ENCODE data around the gene UBE2O.

Gene UBE2O

DNA sequence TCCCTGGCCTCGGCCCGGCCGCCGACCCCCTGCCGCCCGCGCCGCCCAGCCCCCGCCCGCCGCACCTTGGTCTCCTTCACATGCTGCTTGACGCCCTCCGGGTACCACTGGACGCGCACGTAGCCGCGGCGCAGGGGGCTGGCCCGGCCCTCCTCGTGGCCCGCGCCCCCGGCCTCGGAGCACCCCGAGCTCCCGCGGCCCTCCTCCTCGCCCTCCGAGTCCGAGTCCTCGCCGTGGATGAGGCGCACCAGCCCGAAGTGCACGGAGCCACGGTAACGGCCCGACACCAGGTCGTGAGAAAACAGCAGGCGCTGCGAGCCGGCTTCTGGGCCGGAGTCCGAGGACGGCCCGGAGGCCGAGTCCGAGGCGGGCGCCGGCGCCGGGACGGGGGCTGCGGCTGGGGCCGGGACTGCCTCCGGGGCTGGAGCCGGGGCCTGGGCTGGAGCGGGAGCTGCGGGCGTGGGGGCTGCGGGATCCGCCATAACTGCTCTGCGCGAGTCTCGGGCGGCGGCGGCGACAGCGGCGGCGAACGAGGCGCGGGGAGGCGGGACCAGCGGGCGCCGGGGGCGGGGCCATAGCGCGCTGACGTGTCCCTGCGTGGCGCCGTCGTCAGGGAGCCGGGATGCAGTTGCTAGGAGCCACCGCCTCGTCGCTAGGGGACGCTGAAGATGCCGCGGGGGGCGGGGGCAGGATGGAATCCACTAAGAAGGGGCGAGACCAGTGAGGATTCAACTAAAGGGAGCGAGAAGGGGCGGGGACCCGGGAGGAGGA lies at the start of gene UBE2O:
Gene UBE2O, minus strand, starts transcription at position 493 of the 771 bp plus-strand sequence. Its CDS starts 11 bp downstream, at position 482.
- peak; percentile 83 for DNase-seq (ENCODE audit: low spot score)

DNA sequence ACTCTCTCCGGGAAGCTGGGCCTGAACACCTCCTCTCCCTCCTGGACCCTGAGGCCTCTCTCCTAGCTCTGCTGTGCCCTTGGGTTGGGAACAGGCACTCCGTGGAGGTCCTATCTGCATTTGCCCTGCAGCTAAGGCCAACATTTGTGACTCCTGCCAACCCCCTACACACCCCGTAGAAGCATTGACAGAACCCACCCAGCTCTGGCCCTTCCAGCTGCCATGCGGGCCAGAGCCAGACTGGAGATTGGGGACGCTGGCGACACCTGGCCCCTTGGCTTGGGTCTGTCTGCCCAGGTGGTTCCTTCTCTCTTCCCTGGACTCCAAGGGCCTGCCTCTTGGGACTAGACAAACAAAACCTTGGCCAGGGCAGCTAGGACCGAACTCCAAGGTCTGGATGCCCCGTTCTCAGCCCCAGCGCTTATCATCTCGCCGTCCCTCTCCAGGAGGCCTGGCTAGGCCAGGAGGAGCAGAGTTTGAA lies 48.9 kb upstream of the UBE2O start:
- no peak for DNase-seq (ENCODE audit: low spot score)

GRCh38 chr17:76501018-76501826 lies 48.3 kb upstream of the UBE2O start, which contains the start of gene RHBDF2:
Gene RHBDF2, minus strand, starts transcription at chr17:76501423. Its CDS starts 19,899 bp downstream, at chr17:76481524.
- DNase-seq (ENCODE audit: low spot score): peak; percentile 50

DNA sequence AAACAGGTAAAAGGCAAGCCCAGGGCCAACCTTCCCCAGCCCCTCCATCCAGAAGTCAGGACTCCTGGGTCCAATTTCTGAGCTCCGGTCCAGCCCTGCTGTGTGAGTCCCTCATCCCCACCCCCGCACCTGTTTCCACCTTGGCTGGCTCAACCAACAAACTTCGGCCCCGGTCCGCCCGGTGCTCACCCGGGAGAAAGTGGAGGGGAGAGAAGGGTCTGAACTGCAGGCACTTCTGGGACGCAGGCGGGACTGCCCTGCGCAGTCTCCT lies 47.7 kb upstream of the UBE2O start:
- DNase-seq (ENCODE audit: low spot score): no peak

GRCh38 chr17:76500074-76500746 lies 47.3 kb upstream of the UBE2O start:
- DNase-seq (ENCODE audit: low spot score): no peak

GRCh38 chr17:76499267-76499667 lies 46.3 kb upstream of the UBE2O start:
- DNase-seq (ENCODE audit: low spot score): no peak

DNA sequence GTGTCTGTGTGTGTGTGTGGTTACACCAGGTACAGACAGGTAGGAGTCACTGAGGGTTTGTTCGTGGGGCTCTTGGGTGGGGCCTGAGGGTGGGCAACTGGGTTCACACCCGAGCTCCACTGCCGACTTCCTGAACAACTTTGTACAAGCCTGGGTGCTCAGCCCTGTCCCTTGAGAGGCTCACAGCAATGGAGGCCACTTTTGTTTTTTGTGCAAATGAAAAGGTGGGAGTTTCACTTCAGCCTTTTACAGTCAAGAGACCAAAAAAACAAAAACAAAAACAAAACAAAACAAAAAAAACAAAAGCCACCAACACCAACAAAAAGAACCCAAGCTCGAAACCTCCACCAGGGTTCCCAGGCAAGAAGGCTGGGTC lies 45.9 kb upstream of the UBE2O start:
- DNase-seq (ENCODE audit: low spot score): no peak

DNA sequence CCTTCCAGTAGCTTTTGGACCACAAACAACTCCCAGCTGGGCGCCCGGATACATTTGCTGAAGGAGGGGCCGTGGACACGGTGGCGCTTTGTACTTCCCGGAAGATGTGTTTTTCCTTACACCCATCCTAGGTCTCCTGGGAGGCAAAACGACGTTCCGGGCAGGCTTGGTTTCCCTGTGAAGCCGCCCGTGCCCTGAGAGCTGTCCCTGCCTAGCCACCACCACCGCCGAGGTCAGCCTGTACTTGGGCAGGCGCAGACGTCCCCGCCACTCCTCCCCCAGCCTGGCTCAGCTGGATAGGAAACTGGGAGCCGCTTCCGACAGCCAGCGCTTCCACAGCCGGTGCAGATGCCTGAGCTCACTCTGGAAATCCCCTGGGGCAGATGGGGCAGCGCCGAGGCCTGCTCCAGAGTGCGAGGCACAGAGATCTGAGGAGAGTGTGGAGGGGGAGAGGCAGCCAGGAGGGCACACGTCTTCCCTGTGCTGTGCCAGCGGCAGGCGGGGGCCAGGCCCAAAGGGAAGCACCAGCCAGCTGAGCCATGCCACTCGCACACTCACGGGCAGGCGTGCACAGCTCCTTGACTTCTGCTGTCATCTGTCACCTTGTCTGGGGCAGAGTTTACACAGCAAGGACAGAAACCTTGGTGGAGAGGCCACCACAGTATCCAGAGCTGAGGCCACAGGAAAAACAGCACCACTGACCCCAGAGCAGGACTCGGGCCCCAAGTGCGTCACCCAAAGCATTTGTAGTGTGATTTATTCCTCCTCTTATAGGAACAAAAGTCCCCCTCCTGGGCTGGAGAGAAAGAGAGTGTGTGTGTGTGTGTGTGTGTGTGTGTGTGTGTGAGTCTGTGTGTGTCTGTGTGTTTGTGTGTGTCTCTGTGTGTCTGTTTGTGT lies 45.3 kb upstream of the UBE2O start:
- no peak for DNase-seq (ENCODE audit: low spot score)

DNA sequence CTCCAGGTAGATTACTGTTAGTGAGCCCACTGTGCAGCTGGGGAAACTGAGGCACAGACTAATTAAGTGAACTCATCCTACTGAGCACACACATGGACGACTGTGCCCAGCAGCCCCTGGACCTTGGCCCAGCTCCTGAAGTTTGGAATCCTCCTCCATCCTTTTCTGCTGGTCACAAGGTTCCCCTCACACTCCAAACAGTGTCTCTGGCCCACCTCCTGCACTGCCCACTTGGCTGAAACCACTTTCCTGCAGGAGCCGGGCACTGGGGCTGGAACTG lies 44.7 kb upstream of the UBE2O start:
- no peak for DNase-seq (ENCODE audit: low spot score)

GRCh38 chr17:76496464-76496863 lies 43.5 kb upstream of the UBE2O start:
- DNase-seq (ENCODE audit: low spot score): no peak

- DNase-seq (ENCODE audit: low spot score): no peak
Measured at GRCh38 chr17:76495663-76496400, 42.9 kb upstream of the UBE2O start.

DNA sequence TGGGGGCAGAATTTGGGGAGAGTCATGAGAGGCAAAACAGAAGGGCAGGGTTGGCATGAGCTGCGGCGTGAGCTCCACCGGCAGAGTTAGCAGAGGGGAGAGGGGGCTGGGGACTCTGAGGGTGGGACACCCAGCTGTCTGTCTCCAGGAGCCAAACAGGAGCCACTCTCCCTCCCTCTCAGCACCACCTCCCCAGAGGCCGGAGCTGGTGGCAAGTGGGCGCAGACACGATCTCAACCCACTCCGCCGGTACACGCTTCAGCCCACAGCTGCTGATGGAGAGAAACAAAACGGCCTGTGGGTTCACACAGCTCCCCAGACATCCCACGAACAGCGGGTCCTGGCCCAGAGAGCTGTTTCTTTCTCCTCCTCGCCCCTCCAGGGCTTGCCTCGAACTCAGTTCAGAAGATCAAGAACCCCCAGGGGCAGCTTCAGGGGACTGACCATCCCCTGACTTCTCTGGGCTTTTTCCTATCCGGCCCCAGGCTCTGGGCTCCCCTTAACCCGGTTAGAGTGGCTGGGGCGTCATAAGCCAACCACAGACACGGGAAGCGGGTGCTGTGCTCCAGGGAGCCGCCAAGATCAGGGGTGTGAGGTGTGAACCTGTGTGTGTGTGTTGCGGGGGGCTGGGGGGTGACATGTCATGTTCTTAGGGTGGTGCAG lies 40.7 kb upstream of the UBE2O start:
- no peak for DNase-seq (ENCODE audit: low spot score)

DNA sequence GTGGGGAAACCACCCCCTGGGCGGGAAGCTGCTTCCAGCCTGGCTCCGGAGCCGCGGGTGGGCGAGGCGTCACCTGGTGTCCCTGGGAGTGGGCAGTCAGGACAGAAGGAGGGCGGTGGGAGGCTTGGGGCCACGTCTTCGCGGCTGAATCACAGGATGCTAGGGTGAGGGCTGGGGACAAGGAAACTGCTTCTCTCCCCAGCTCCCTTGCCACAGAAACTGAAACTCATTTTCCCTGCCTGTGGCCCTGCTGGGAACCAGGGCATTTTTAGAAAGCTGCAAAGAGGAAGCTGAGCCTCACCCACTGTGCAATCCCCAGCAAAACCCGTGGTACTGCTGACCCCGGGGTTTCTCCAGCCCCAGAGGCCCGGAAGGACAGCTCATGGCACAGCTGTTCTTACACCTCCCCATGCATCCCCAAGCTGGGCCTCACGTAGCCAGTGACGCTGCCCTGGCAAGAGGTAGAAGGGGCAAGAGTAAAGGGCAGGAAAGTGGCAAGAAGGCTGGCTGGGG lies 40.1 kb upstream of the UBE2O start:
- DNase-seq (ENCODE audit: low spot score): no peak

- DNase-seq (ENCODE audit: low spot score): no peak
Measured at GRCh38 chr17:76492123-76492988, 39.4 kb upstream of the UBE2O start.

DNA sequence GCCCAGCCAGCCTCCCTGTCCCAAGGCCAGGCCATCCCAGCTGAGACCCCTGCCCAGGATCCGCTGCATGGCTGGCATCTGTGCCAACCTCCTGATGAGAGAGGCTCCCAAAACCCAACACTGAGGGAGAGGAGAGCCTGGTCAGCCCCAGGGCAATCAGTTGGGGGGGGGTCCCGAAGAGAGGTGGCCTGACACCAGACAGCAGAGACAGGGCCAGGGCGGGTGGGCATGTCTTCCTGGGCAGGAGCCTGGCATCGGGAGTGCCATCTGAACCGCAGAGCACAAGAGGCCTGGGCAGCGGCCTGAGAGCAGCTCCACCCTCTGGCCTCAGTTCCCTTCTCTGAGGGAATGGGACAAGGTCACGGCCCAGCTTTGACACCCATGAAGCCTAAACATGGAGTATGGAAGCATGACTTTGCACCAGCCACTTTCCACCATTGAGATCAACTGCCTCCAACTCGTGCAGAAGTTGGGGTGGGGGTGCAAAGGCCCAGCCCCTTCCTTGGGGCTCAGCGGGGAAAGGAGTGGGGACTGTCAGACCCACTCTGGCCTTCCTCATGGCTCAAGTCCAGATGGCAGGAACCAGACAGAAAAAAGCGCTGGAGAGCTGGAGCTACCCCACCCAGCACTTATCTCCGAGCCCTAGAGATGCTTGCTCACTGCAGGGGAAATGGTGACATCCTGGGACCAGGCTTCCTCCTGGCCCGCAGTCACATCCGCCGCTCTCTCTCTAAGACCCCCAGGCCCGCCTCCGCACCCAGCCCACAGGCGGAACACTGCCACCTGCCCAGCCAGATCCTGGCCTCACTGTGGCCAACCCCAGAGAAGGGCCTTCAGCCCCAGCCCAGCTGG lies 38.5 kb upstream of the UBE2O start:
- DNase-seq (ENCODE audit: low spot score): no peak

DNA sequence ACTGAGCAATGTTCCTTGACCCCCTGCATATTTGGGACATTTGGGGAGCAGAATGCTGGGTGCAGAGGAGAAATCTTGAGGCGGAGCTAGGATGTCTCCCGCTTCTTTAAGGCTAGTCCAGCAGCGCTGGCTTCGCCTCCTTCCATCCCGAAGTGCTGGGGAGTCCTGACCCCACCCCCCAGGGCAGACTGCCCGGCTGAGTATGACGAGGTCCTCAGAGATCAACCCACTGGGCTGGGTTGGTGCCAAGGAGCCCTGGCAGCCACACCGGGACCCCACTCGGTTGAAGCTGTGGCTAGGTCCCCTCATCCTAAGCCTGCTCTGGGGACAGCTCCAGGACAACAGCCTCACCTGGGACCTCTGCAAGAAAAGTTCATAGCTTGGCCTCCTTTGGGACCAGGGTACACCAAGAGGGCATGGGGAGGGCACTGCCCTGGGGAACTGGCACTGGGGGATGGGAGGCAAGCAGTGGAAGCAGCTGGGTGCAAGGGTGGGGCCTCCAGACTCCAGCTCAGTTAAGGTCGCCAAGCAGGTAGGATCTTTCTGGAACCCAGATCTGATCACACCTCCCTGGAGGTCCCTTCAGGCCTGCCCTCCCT lies 37.3 kb upstream of the UBE2O start:
- DNase-seq (ENCODE audit: low spot score): no peak

GRCh38 chr17:76487451-76488192 lies 34.7 kb upstream of the UBE2O start:
- no peak for DNase-seq (ENCODE audit: low spot score)
